ENCODE results near the gene FGFR2. TPM values are rescaled to one million over a fixed set of nuclear protein-coding genes. Genes with fewer than 3 reads are reported as not detected.

The FGFR2 gene
- total RNA-seq, 4 donors from 2014 or later = 41.6 to 79.3 (median 60.5) TPM

DNA sequence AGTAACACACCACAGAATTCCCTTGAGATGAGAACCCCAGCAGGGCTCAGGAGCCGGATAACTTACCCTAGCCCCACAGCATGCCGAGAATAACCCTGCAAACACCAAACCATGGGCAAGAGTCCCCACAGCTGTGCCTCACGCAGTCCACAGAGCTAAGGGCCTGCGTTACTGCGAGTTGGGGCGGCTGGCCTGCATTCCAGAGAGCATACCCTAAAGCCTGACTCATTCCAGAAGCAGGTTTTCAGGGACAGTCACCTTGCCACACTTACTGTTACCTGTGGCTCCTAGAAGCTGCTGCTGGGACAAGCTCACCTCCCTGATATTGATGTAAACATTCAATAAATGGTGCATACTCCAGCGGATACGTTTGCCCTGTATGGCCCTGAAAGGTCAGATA lies 18.6 kb downstream of the FGFR2 start:
- peaks cover 0 to 82% (median 29%) of the 10 kb centered on the region in 3 donors for H3K4me1 ChIP-seq
- ATAC-seq = no peak
- no peak for TF ChIP-seq EP300 (IDR thresholded peaks at IDR 0.05)
- no peak for TF ChIP-seq POLR2A (IDR thresholded peaks at IDR 0.05)
- TF ChIP-seq, protein P1, sequence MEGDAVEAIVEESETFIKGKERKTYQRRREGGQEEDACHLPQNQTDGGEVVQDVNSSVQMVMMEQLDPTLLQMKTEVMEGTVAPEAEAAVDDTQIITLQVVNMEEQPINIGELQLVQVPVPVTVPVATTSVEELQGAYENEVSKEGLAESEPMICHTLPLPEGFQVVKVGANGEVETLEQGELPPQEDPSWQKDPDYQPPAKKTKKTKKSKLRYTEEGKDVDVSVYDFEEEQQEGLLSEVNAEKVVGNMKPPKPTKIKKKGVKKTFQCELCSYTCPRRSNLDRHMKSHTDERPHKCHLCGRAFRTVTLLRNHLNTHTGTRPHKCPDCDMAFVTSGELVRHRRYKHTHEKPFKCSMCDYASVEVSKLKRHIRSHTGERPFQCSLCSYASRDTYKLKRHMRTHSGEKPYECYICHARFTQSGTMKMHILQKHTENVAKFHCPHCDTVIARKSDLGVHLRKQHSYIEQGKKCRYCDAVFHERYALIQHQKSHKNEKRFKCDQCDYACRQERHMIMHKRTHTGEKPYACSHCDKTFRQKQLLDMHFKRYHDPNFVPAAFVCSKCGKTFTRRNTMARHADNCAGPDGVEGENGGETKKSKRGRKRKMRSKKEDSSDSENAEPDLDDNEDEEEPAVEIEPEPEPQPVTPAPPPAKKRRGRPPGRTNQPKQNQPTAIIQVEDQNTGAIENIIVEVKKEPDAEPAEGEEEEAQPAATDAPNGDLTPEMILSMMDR (IDR thresholded peaks at IDR 0.05) = no peak
- TF ChIP-seq POLR2AphosphoS5 (IDR thresholded peaks at IDR 0.05) = no peak
- H3K36me3 ChIP-seq = no peaks in the 10 kb centered on the region
- H3K27ac ChIP-seq = peak overlapping the region; percentile 50 to 80 (median 78)
- H3K9me3 ChIP-seq = no peaks in the 10 kb centered on the region
- WGBS, 2 donors (ENCODE audit: low coverage in 1 of 2) = 45% methylated on average over 2 of the region's 8 CpGs; no CpG with 5 or more reads in 1 of the 2 donors
- no peak overlapping the region for H3K4me3 ChIP-seq
- H3K27me3 ChIP-seq = no peaks in the 10 kb centered on the region

GRCh38 chr10:121578965-121579364 lies 19.3 kb downstream of the FGFR2 start:
- Histone ChIP-seq H3K36me3 (no peaks in the 10 kb centered on the region), H3K4me3 (no peak overlapping the region), H3K27me3 (no peaks in the 10 kb centered on the region), H3K4me1 (peaks cover 0 to 88% (median 29%) of the 10 kb centered on the region in 3 donors), H3K9me3 (no peaks in the 10 kb centered on the region), H3K27ac (peak overlapping the region; percentile 39 to 80 (median 78))
- ATAC-seq = peak; percentile 34
- TF ChIP-seq POLR2A (IDR thresholded peaks at IDR 0.05) = no peak
- TF ChIP-seq EP300 (IDR thresholded peaks at IDR 0.05) = no peak
- no peak for TF ChIP-seq POLR2AphosphoS5 (IDR thresholded peaks at IDR 0.05)
- TF ChIP-seq, protein P1 (IDR thresholded peaks at IDR 0.05) = no peak
- 60 to 78% methylated on average over 1 to 5 of the region's 8 CpGs for WGBS, 2 donors (ENCODE audit: low coverage in 1 of 2)

- Histone ChIP-seq H3K4me1 (peaks cover 0 to 94% (median 29%) of the 10 kb centered on the region in 3 donors), H3K4me3 (no peak overlapping the region), H3K36me3 (no peaks in the 10 kb centered on the region), H3K27me3 (no peaks in the 10 kb centered on the region), H3K27ac (peak overlapping the region; percentile 39 to 80 (median 78)), H3K9me3 (no peaks in the 10 kb centered on the region)
- ATAC-seq = no peak
- WGBS, 2 donors (ENCODE audit: low coverage in 1 of 2) = 44 to 82% methylated on average over 7 of the region's 9 CpGs
- TF ChIP-seq POLR2AphosphoS5 (IDR thresholded peaks at IDR 0.05) (no peak), EP300 (IDR thresholded peaks at IDR 0.05) (no peak), POLR2A (IDR thresholded peaks at IDR 0.05) (no peak)
- TF ChIP-seq, protein P1 (IDR thresholded peaks at IDR 0.05) = no peak
Measured at GRCh38 chr10:121578298-121578697, 19.9 kb downstream of the FGFR2 start.

- Histone ChIP-seq H3K36me3 (no peaks in the 10 kb centered on the region), H3K9me3 (no peaks in the 10 kb centered on the region), H3K4me3 (no peak overlapping the region), H3K4me1 (peaks cover 0 to 93% (median 29%) of the 10 kb centered on the region in 3 donors), H3K27ac (peak overlapping the region in 3 of 4 donors; percentile 77 to 80 (median 80)), H3K27me3 (no peaks in the 10 kb centered on the region)
- no peak for ATAC-seq
- WGBS, 2 donors (ENCODE audit: low coverage in 1 of 2) = 18 to 68% methylated on average over 3 to 8 of the region's 8 CpGs
- TF ChIP-seq EP300 (IDR thresholded peaks at IDR 0.05) = no peak
- no peak for TF ChIP-seq POLR2AphosphoS5 (IDR thresholded peaks at IDR 0.05)
Measured at GRCh38 chr10:121577568-121577967, 20.7 kb downstream of the FGFR2 start.

GRCh38 chr10:121576139-121576538 lies 22.1 kb downstream of the FGFR2 start:
- no peak for ATAC-seq
- H3K9me3 ChIP-seq = no peaks in the 10 kb centered on the region
- H3K4me3 ChIP-seq = no peak overlapping the region
- WGBS, 2 donors (ENCODE audit: low coverage in 1 of 2) = 58 to 92% methylated on average over 3 to 9 of the region's 10 CpGs
- TF ChIP-seq EP300 (IDR thresholded peaks at IDR 0.05) (no peak), POLR2AphosphoS5 (IDR thresholded peaks at IDR 0.05) (no peak), POLR2A (IDR thresholded peaks at IDR 0.05) (no peak)
- TF ChIP-seq, protein P1 (IDR thresholded peaks at IDR 0.05) = no peak
- no peaks in the 10 kb centered on the region for H3K27me3 ChIP-seq
- H3K4me1 ChIP-seq = peaks cover 0 to 90% (median 29%) of the 10 kb centered on the region in 3 donors
- no peaks in the 10 kb centered on the region for H3K36me3 ChIP-seq
- peak overlapping the region in 3 of 4 donors; percentile 80 to 83 (median 82) for H3K27ac ChIP-seq
